ENCODE measurements around the gene PPM1L. TPM values are rescaled to one million over a fixed set of nuclear protein-coding genes. Genes with fewer than 3 reads are reported as not detected.

PPM1L gene
- total RNA-seq, 1 experiment from 2014 or later, result 7.3 TPM

GRCh38 chr3:160748231-160748630 lies 7.8 kb upstream of the PPM1L start:
- no peak overlapping the region for H3T11ph ChIP-seq (ENCODE audit: low read length)
- no peaks in the 10 kb centered on the region for H3K36me3 Mint-ChIP-seq (ENCODE audit: insufficient read depth in 1 of 3, low read depth in 3 of 3)

More at GRCh38 chr3:160748231-160748630, 7.8 kb upstream of the PPM1L start:
- no CpG with 5 or more reads among the region's 2 CpGs for WGBS (ENCODE audit: extremely low coverage, insufficient read length, low lambda C conversion rate)
- Histone ChIP-seq H3K4me1 (ENCODE audit: insufficient read depth, low read length) (no peaks in the 10 kb centered on the region), H4K8ac (replicated peaks; ENCODE audit: insufficient read length, low read depth, low read length) (no peak overlapping the region), H3K27me3 (ENCODE audit: insufficient read depth, low read length) (no peaks in the 10 kb centered on the region), H3K4me2 (ENCODE audit: insufficient read depth, insufficient read length, low read length) (no peak overlapping the region), H4K20me1 (ENCODE audit: control insufficient read depth, insufficient read depth, insufficient read length) (no peaks in the 10 kb centered on the region), H3K23me2 (ENCODE audit: insufficient read length, low read depth, low read length, poor library complexity, severe bottlenecking) (no peaks in the 10 kb centered on the region), H4K5ac (ENCODE audit: insufficient read length, low read depth, low read length) (no peak overlapping the region), H3K56ac (ENCODE audit: insufficient read length, low read depth, low read length) (no peak overlapping the region), H3K9ac (ENCODE audit: extremely low read depth, insufficient read length, low read length) (no peak overlapping the region), H2BK120ac (ENCODE audit: low read depth, low read length, poor library complexity, severe bottlenecking) (no peak overlapping the region), H2BK5ac (ENCODE audit: insufficient read length, low read length) (no peak overlapping the region), H2BK15ac (ENCODE audit: low read depth, low read length) (no peak overlapping the region), H2BK12ac (ENCODE audit: insufficient read length, low read depth, low read length) (no peak overlapping the region), H3K23ac (ENCODE audit: insufficient read length, low read depth, low read length) (no peak overlapping the region), H2AFZ (ENCODE audit: low read length) (no peak overlapping the region), H2BK20ac (ENCODE audit: low read depth, low read length, poor library complexity, severe bottlenecking) (no peak overlapping the region), H3K9me3 (ENCODE audit: control insufficient read depth, low read depth, low read length) (no peaks in the 10 kb centered on the region), H3K4ac (ENCODE audit: low read depth, low read length) (no peak overlapping the region), H3K27ac (ENCODE audit: insufficient read length, low read depth, low read length) (no peak overlapping the region), H4K91ac (ENCODE audit: insufficient read length, low read depth, low read length) (no peak overlapping the region), H3K79me1 (ENCODE audit: insufficient read depth, low read depth, low read length, poor library complexity, severe bottlenecking) (no peaks in the 10 kb centered on the region), H3K79me2 (ENCODE audit: insufficient read depth, low read length) (no peaks in the 10 kb centered on the region), H3K18ac (ENCODE audit: insufficient read length, low read depth, low read length) (no peak overlapping the region), H3K14ac (ENCODE audit: insufficient read depth, low read length) (no peak overlapping the region), H2AK5ac (ENCODE audit: insufficient read length, low read length) (no peak overlapping the region)
- Mint-ChIP-seq H3K4me1 (no peaks in the 10 kb centered on the region), H3K9me3 (no peaks in the 10 kb centered on the region), H3K27me3 (ENCODE audit: low read depth) (peaks cover 22% of the 10 kb centered on the region), H3K27ac (no peak overlapping the region), H3K4me3 (no peak overlapping the region)
- DNase-seq, result no peak
- no peak for TF ChIP-seq CTCF (conservative IDR thresholded peaks at IDR 0.05)
